G401 (cell line): ENCODE measurements around the gene ZFP36L2. TPM values are rescaled to one million over a fixed set of nuclear protein-coding genes. Genes with fewer than 3 reads are reported as not detected.

ENCODE experiments used
- DNase-seq: peaks from one replicate; pipeline ENCODE4 v3.0.0-alpha.2; 2015; ENCODE audit warnings: low spot score
- in situ Hi-C: cut with HindIII; loops from 2 replicates; pipeline ENCODE4 v1.10.0; 2016; ENCODE audit warnings: low sequenced_read_pairs, mixed read lengths
- total RNA-seq: library from RNA; depleted of rRNA; stranded (reverse); fragments of >200 nt; shearing (Covaris generic); gene quantifications from 2 replicates; pipeline ENCODE4 v1.2.3, GENCODE V29; 2014

The ZFP36L2 gene
- total RNA-seq, 1 experiment from 2014 or later, result 32.4 TPM

DNA sequence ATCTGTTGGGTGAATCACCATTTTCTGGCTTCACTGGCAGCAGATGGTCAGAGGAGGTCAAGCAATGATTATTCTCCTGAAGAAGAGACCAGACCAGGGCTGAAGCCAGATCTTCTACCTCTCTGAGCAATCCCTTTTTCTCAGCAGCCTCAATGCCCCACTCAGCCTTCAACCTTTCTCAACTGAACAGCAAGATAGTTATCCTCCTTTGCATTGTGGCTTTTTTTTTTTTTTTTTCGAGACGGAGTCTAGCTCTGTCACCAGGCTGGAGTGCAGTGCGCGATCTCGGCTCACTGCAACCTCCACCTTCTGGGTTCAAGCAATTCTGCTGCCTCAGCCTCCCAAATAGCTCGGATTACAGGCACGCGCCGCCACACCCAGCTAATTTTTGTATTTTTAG, 50.5 kb downstream of the ZFP36L2 start:
- in situ Hi-C loops, result no loop called here
- DNase-seq, result no peak

GRCh38 chr2:43175020-43175441, 51.4 kb downstream of the ZFP36L2 start:
- in situ Hi-C loops, result no loop called here
- no peak for DNase-seq

DNA sequence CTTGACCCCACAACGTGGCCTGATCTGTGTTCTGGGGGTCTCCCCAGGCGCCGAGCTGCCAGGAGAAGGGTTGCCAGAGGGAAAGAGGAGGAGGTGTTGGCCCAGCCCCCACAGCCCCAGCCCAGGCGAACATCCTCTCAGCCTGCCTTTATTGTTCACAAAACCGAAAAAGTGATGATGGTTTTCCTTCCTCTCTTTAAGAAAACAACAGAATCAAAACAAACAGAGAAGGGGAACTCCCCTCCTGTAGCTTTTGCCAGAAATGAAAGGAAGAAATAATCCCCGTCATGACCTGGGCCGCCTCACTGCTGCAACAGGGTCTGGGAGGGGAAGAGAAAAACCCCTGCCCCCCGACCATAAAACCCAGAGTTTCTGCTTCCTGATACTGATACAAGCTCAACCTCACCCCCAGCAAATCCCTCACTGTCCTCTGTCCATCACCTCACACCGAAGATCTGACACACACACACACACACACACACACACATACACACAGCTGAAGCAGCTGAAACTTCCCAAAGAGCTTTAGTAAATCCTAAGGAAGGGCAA, 52.0 kb downstream of the ZFP36L2 start:
- DNase-seq, result no peak
- in situ Hi-C loops, result no loop called here
